Ectodermal cell (in vitro differentiated cells): ENCODE results near the gene DNHD1.
"Not testable (repeated sequence)": the region's sequence is repeated elsewhere in the genome, so short reads cannot be mapped to it uniquely, and the experiment has no call there.

Experiments used
- H3K27ac ChIP-seq: 2 replicates; pipeline ENCODE4 v1.7.0; 2013; ENCODE audit warnings: mild to moderate bottlenecking, low read depth, low read length; ENCODE audit not compliant: insufficient read depth, poor library complexity, severe bottlenecking
- H3K27me3 ChIP-seq: 2 replicates; pipeline ENCODE4 v1.7.0; 2013; ENCODE audit warnings: mild to moderate bottlenecking, low read length; ENCODE audit not compliant: insufficient read depth, control insufficient read depth, poor library complexity, severe bottlenecking
- H3K36me3 ChIP-seq: one replicate; pipeline ENCODE4 v1.7.0; 2013; ENCODE audit warnings: low read length; ENCODE audit not compliant: control insufficient read depth, insufficient read depth
- H3K4me1 ChIP-seq: one replicate; pipeline ENCODE4 v1.7.0; 2013; ENCODE audit warnings: low read length; ENCODE audit not compliant: control insufficient read depth, insufficient read depth
- H3K4me3 ChIP-seq: 2 replicates; pipeline ENCODE4 v1.7.0; 2013; ENCODE audit warnings: low read depth, low read length, control low read depth; ENCODE audit not compliant: insufficient read depth
- H3K9me3 ChIP-seq: 2 replicates; pipeline ENCODE4 v1.7.0; 2013; ENCODE audit warnings: mild to moderate bottlenecking, low read length, moderate library complexity; ENCODE audit not compliant: control insufficient read depth
- WGBS, 2 experiments: methylation state at CpG; one replicate each; pipeline ENCODE4 v1.1.7; 2013; ENCODE audit warnings: missing lambda C conversion rate in 2 of 2; 5-methylcytosine and 5-hydroxymethylcytosine counted together

The DNHD1 gene

GRCh38 chr11:6489306-6489705 is 7.8 kb upstream of the DNHD1 start:
- no peaks in the 10 kb centered on the region for H3K4me1 ChIP-seq
- no peaks in the 10 kb centered on the region for H3K27me3 ChIP-seq
- H3K27ac ChIP-seq = no peak overlapping the region
- H3K4me3 ChIP-seq = no peak overlapping the region
- no peaks in the 10 kb centered on the region for H3K9me3 ChIP-seq
- WGBS, 2 experiments = 84 to 87% methylated on average over 4 of the region's 4 CpGs
- peaks cover 14% of the 10 kb centered on the region for H3K36me3 ChIP-seq

DNA sequence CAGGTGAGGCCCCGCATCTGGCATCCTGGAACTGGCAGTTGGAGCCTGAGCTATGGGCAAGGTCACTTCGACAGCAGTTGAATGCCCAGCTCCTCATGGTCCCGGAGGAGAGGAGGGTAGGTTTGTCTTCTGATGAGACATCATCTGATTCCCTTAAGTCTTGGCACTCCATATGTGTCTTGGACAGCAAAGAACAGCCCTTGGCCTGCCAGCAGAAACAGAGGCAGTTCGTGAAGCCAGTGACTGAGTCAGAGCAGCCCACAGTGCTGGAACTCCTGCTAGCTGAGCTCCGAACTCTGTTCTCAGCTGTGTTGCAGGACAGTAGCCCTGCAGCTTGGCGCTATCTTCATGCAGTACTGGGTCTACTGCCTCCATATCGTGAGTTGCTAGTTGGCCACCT is 1.0 kb downstream of the DNHD1 start:
- Histone ChIP-seq H3K27me3 (no peaks in the 10 kb centered on the region), H3K4me3 (no peak overlapping the region), H3K36me3 (peaks cover 6% of the 10 kb centered on the region), H3K4me1 (no peaks in the 10 kb centered on the region), H3K9me3 (no peaks in the 10 kb centered on the region), H3K27ac (no peak overlapping the region)
- 75 to 85% methylated on average over 6 to 7 of the region's 7 CpGs for WGBS, 2 experiments

DNA sequence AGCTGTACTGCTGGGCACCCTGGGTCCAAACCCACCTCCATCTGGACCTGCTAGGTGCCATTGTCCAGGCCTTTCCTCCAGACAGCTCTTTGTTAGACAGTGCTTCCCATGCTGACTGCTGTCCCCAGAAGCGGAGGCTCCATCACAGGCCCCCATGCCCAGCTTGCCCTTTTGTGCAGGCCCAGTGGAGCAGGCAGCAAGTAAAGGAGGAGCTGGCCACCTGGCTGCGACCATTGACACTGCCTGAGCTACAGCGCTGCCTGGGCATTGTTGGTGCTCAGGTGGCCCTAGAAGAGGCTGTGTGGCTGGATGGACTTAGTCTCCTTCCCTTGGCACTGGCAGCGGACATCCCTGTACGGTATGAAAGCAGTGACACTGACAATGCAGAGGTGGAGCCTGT is 1.5 kb downstream of the DNHD1 start:
- Histone ChIP-seq H3K36me3 (peaks cover 6% of the 10 kb centered on the region), H3K27me3 (no peaks in the 10 kb centered on the region), H3K27ac (no peak overlapping the region), H3K4me1 (no peaks in the 10 kb centered on the region), H3K9me3 (no peaks in the 10 kb centered on the region), H3K4me3 (no peak overlapping the region)
- WGBS, 2 experiments = 94 to 95% methylated on average over 5 of the region's 5 CpGs

DNA sequence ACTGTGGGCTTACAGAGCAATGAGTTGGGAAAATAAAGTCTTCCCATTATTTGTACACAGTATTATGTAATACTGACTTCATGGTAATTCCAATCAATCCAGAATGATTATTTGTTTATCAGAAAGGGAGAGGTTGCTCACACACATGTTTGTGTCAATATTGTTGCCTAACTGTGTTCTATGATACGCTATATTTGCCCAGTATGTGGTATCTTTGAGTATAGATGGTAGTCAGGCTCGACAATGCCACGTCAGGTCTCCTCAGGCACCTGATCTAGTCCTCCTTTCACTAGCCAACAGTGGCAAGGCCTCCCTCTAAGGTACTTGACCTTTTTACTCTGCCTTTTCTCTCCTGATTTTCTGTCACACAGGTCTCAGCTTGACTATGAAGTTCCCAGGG is 5.3 kb downstream of the DNHD1 start:
- no peaks in the 10 kb centered on the region for H3K4me1 ChIP-seq
- no peak overlapping the region for H3K27ac ChIP-seq
- 91 to 98% methylated on average over 3 of the region's 3 CpGs for WGBS, 2 experiments
- H3K4me3 ChIP-seq = no peak overlapping the region
- peaks cover 6% of the 10 kb centered on the region for H3K36me3 ChIP-seq
- H3K9me3 ChIP-seq = no peaks in the 10 kb centered on the region
- H3K27me3 ChIP-seq = no peaks in the 10 kb centered on the region

DNA sequence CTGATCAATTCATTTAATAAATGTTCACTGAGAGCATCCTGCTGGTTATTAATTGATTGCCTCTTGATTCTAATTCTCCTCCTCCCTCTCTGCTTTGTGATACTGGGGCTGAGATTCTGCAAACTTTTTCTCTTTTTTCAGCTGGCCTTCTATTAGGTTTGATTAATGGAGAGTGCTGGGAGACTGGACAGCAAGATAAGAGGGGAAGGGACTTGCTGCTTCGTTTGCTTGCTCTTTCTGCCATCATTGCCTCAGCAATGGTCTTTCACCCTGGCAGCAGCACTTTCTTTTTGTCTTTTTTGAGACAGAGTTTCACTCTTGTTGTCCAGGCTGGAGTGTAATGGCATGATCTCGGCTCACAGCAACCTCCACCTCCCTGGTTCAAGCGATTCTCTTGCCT is 7.1 kb downstream of the DNHD1 start:
- H3K9me3 ChIP-seq = no peaks in the 10 kb centered on the region
- peaks cover 6% of the 10 kb centered on the region for H3K36me3 ChIP-seq
- 93 to 97% methylated on average over 3 of the region's 3 CpGs for WGBS, 2 experiments
- no peak overlapping the region for H3K4me3 ChIP-seq
- no peaks in the 10 kb centered on the region for H3K4me1 ChIP-seq
- H3K27me3 ChIP-seq = no peaks in the 10 kb centered on the region
- no peak overlapping the region for H3K27ac ChIP-seq

DNA sequence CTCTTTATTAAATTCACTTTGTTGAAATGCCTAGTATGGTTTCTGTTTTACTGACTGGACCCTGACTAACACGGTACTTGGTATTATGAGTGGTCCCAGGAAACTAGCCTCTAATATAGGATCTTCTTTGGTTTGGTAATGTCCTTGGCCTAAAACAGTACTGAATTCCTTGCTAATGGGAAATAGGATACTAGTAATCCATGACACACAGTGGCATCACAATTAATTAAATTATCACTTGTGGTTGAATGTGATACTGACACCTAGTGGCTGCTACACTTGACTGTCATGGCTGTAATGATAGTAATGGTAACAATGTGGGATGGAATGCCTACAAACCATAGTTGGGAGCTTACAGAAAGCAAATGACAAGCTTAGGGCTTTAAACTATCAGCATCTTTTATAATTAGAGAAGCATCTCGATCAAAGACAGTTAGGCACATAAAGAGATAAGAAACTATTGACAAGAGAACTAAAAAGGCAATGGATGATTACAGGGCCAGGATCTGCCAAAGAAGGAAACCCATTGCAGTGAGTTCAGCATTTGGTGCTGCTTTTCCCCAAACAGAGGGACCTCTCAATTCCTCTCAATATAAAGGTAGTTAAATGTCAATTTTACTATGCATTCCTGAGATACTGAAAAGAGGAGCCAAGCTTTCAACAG is 8.6 kb downstream of the DNHD1 start:
- H3K4me3 ChIP-seq = no peak overlapping the region
- H3K4me1 ChIP-seq = no peaks in the 10 kb centered on the region
- no peaks in the 10 kb centered on the region for H3K27me3 ChIP-seq
- no peak overlapping the region for H3K27ac ChIP-seq
- no peaks in the 10 kb centered on the region for H3K9me3 ChIP-seq
- H3K36me3 ChIP-seq = peaks cover 6% of the 10 kb centered on the region
- 64 to 71% methylated on average over 2 of the region's 2 CpGs for WGBS, 2 experiments

DNA sequence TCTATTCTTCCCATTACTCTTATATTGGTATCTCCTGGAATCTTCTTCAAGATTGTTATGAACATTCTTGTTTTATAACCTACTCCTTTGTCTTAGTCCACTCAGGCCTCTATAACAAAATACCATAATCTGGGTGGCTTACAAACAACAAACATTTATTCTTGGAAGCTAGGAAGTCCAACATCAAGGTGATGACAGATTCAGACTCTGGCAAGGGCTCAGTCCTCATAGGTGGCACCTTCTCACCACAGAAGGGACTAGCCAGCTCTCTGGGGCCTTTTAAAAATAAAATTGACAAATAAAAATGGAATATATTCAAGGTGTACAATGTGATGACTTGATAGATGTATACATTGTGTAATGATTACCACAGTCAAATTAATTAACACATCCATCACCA is 19.8 kb downstream of the DNHD1 start:
- H3K4me3 ChIP-seq = no peak overlapping the region
- no peaks in the 10 kb centered on the region for H3K27me3 ChIP-seq
- no peaks in the 10 kb centered on the region for H3K4me1 ChIP-seq
- H3K27ac ChIP-seq = no peak overlapping the region
- no peaks in the 10 kb centered on the region for H3K36me3 ChIP-seq
- no peaks in the 10 kb centered on the region for H3K9me3 ChIP-seq

GRCh38 chr11:6520265-6520664 is 23.2 kb downstream of the DNHD1 start:
- no peaks in the 10 kb centered on the region for H3K4me1 ChIP-seq
- H3K27ac ChIP-seq = no peak overlapping the region
- H3K36me3 ChIP-seq = no peaks in the 10 kb centered on the region
- no peak overlapping the region for H3K4me3 ChIP-seq
- no peaks in the 10 kb centered on the region for H3K9me3 ChIP-seq
- H3K27me3 ChIP-seq = no peaks in the 10 kb centered on the region
- WGBS, 2 experiments = 95 to 96% methylated on average over 3 of the region's 3 CpGs

DNA sequence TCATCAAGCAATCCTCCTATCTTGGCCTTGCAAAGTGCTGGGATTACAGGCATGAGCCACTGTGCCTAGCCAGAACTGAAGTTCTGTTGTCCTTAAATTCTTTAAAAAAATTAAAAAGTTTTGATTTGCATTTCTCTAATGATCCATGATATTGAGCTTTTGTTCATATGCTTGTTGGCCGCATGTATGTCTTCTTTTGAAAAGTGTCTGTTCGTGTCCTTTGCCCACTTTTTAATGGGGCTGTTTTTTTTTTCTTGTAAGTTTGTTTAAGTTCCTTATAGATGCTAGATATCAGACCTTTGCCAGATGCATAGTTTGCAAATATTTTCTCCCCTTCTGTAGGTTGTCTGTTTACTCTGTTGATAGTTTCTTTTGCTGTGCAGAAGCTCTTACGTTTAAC is 24.9 kb downstream of the DNHD1 start:
- not testable (repeated sequence) for H3K36me3 ChIP-seq, H3K27ac ChIP-seq, H3K4me1 ChIP-seq, H3K4me3 ChIP-seq, H3K27me3 ChIP-seq, H3K9me3 ChIP-seq
- WGBS, 2 experiments = 88 to 96% methylated on average over 3 of the region's 3 CpGs

DNA sequence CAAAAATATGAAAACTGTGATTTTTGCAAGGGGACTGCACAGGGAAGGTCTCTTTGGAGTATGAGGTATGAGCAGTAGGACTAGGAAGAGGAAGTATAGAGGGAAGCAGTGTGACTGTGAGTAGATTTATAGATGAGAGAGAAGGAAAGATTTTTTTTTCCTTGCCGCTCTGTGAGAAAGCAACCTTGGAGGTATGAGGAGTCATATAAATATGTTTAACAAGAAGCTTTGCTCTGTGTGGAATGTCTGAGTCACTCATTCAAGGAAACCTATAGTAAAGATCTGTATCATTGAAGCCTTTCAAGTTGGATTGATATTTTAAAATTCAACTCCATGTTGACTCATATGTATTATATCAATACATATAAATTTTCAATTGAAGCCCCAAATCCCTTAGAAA is 26.2 kb downstream of the DNHD1 start:
- 3 to 4% methylated on average over 1 of the region's 1 CpG for WGBS, 2 experiments
- Histone ChIP-seq H3K27ac (no peak overlapping the region), H3K4me3 (no peak overlapping the region), H3K27me3 (no peaks in the 10 kb centered on the region), H3K36me3 (no peaks in the 10 kb centered on the region), H3K9me3 (no peaks in the 10 kb centered on the region), H3K4me1 (no peaks in the 10 kb centered on the region)
